Lower leg skin (tissue), 4 donors: ENCODE data around the gene NLRP5. TPM values are rescaled to one million over a fixed set of nuclear protein-coding genes. Genes with fewer than 3 reads are reported as not detected.
"Not testable (repeated sequence)": the region's sequence is repeated elsewhere in the genome, so short reads cannot be mapped to it uniquely, and the experiment has no call there.

Experiments
- DNase-seq, 2 donors: peaks; one replicate each; pipeline ENCODE4 v3.0.0-alpha.2; 2019; ENCODE audit warnings: low spot score in 2 of 2
- H3K4me3 ChIP-seq: fragments of 200-600 bp; sonication (generic); 2 replicates; pipeline ENCODE4 v1.5.1; 2017; ENCODE audit warnings: mild to moderate bottlenecking, low read depth; ENCODE audit not compliant: poor library complexity, severe bottlenecking
- POLR2A ChIP-seq, 2 donors: fragments of 450-650 bp; IDR thresholded peaks; one replicate each; pipeline ENCODE4 v1.6.1; 2016 to 2017; ENCODE audit warnings: antibody characterized with exemption in 2 of 2, mild to moderate bottlenecking in 1 of 2, moderate library complexity in 1 of 2
- WGBS, 2 donors: methylation state at CpG; one replicate each; pipeline ENCODE4 v1.1.5; 2018; 5-methylcytosine and 5-hydroxymethylcytosine counted together
- intact Hi-C: fragments of 100-400 bp; cut with DNase I; formaldehyde crosslinking; loops from one replicate; pipeline ENCODE4 v1.15.0; 2023; ENCODE audit warnings: low total_unique reads
- total RNA-seq, 4 donors: library from RNA; depleted of rRNA; stranded (reverse); fragments of >200 nt; gene quantifications; one replicate each; pipeline ENCODE4 v1.1.0, GENCODE V29; 2016
- TF ChIP-seq, protein P1 (sequence below), 3 donors: fragments of 450-650 bp; IDR thresholded peaks; one replicate each; pipeline ENCODE4 v1.5.1; 2016; ENCODE audit warnings: antibody characterized with exemption in 3 of 3, mild to moderate bottlenecking in 3 of 3, moderate library complexity in 2 of 3

The NLRP5 gene
- total RNA-seq, result not detected

DNA sequence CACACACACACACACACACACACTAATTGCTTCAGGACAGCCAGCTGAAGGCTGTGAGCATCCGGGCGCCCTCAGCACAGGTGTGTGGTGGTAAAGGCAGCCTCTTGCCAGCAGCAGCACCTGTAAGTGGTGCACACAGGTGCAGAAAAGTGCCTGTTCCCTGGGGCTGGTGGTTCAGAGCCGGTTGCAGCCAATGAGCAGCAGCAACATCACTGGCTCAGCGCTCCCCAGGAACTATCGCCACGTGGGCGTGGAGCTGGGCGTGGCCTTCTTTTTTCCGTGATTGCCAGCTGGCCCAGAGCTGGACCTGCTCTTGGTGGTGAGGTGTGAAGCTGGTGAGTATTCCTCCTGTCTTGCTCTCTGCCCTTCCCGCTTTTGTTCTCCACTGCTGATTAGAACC is at the start of gene NLRP5:
Gene NLRP5 (plus strand): TSS at position 289 of the 400 bp plus-strand sequence.
- TF ChIP-seq, protein P1, sequence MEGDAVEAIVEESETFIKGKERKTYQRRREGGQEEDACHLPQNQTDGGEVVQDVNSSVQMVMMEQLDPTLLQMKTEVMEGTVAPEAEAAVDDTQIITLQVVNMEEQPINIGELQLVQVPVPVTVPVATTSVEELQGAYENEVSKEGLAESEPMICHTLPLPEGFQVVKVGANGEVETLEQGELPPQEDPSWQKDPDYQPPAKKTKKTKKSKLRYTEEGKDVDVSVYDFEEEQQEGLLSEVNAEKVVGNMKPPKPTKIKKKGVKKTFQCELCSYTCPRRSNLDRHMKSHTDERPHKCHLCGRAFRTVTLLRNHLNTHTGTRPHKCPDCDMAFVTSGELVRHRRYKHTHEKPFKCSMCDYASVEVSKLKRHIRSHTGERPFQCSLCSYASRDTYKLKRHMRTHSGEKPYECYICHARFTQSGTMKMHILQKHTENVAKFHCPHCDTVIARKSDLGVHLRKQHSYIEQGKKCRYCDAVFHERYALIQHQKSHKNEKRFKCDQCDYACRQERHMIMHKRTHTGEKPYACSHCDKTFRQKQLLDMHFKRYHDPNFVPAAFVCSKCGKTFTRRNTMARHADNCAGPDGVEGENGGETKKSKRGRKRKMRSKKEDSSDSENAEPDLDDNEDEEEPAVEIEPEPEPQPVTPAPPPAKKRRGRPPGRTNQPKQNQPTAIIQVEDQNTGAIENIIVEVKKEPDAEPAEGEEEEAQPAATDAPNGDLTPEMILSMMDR (IDR thresholded peaks at IDR 0.05), result no peak
- no peak for TF ChIP-seq POLR2A (IDR thresholded peaks at IDR 0.05)
- no peak for DNase-seq
- 40 to 47% methylated on average over 8 to 10 of the region's 10 CpGs for WGBS, 2 donors
- intact Hi-C loops, result no loop called here
- no peak within 1 kb of the TSS for H3K4me3 ChIP-seq

DNA sequence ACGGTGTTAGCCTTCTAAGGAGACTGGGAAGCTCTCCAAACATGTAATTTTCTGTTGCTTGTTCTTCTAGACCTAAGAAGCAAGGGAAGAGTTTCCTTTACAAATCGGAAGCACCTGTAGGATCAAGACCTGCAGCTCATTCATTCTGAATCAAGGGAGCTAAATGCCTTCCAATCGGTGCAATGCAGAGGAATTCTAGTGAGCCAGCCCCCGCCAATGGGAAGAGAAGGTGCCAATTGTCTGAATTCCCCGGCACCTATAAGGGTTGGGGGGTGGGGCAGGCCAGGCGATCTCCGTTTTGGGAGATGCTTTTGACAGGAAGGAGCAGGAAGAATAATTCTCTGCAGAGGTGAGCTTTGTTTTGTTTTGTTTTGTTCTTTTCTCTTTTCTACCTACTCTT is 47.4 kb upstream of the NLRP5 start:
- intact Hi-C loops, result no loop called here
- TF ChIP-seq, protein P1 (IDR thresholded peaks at IDR 0.05), result no peak
- no peak for TF ChIP-seq POLR2A (IDR thresholded peaks at IDR 0.05)
- DNase-seq, result peak in 1 of 2 donors; percentile 67
- H3K4me3 ChIP-seq, result no peak overlapping the region
- WGBS, 2 donors, result 71 to 73% methylated on average over 7 of the region's 7 CpGs

DNA sequence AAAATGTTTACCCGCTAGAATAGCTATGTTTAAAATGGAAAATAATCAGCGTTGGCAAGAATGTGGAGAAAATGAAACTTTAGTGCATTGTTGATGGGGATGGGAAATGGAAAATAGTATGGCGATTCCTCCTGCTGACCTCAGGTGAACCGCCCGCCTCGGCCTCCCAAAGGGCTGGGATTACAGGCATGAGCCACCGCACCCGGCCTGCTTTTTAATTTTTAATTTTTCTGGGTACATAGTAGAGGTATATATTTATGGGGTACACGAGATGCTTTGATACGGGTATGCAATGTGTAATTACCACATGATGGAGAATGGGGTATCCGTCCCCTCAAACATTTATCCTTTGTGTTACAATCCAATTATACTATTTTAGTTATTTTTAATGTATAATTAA is 46.3 kb upstream of the NLRP5 start:
- 88 to 90% methylated on average over 11 of the region's 11 CpGs for WGBS, 2 donors
- TF ChIP-seq, protein P1 (IDR thresholded peaks at IDR 0.05), result no peak
- TF ChIP-seq POLR2A (IDR thresholded peaks at IDR 0.05), result no peak
- H3K4me3 ChIP-seq, result no peak overlapping the region
- DNase-seq, result peak in 1 of 2 donors; percentile 39
- intact Hi-C loops, result no loop called here

DNA sequence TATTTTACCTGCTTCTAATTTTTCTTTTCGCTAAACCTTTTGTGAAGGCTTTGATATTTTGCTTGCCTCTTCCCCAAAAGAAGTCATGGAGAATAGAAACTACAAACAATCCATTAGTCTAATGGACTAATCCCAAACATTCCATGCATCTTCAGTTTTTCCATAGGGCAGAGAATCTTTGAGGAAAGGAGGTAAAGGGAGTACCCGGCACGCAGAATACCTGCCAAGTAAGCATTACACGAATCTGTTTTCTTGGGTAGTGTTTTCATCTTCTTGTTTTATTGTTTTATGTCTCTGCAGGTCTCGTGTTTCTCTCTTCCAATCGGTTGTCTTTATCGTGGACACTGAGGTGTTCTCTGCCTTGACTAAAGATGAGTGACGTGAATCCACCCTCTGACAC is 39.0 kb upstream of the NLRP5 start, which contains the start of gene NLRP8:
Gene NLRP8 (plus strand): TSS at position 301 of the 400 bp plus-strand sequence.
- no peak within 1 kb of the TSS for H3K4me3 ChIP-seq
- intact Hi-C loops, result no loop called here
- no peak for DNase-seq
- no peak for TF ChIP-seq POLR2A (IDR thresholded peaks at IDR 0.05)
- TF ChIP-seq, protein P1 (IDR thresholded peaks at IDR 0.05), result no peak
- WGBS, 2 donors, result 80 to 84% methylated on average over 8 of the region's 8 CpGs

DNA sequence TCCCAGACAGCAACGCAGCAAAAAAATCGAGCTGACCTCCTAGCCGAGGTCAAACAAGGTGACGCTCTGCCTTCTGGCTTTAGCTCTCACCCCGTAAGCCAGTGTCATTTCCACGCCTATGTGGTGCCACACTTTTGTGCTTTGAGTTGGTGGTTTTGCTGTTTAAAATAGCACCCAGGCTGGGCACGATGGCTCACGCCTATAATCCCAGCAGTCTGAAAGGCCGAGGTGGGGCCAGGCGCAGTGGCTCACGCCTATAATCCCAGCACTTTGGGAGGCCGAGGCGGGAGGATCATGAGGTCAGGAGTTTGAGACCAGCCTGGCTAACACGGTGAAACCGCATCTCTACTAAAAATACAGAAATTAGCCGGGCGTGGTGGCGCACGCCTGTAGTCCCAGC is 36.0 kb upstream of the NLRP5 start:
- DNase-seq, result peak in 1 of 2 donors; percentile 15
- H3K4me3 ChIP-seq, intact Hi-C loops: not testable (repeated sequence)
- WGBS, 2 donors, result 91 to 92% methylated on average over 19 of the region's 19 CpGs

DNA sequence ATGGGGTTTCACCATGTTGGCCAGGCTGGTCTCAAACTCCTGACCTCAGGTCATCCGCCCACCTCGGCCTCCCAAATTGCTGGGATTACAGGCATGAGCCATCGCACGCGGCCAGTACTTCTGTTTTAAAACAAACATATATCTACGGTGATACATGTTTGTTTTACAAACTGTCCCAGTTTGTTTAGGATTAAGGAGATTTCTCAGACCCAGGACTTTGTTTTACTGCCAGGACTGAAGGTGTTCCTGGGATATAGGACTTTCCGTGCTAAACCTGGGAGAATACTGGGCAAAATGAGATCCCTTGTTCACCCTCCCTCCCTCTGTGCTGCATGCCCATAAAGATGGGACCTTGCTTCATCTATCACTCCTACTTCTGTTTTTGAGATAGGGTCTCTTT is 30.1 kb upstream of the NLRP5 start:
- TF ChIP-seq, protein P1 (IDR thresholded peaks at IDR 0.05), result no peak
- no peak for TF ChIP-seq POLR2A (IDR thresholded peaks at IDR 0.05)
- 85 to 95% methylated on average over 7 of the region's 7 CpGs for WGBS, 2 donors
- DNase-seq, result peak in 1 of 2 donors; percentile 49
- intact Hi-C loops, result no loop called here
- no peak overlapping the region for H3K4me3 ChIP-seq
